WTC11 (cell line): ENCODE measurements around the gene CCND1. TPM values are rescaled to one million over a fixed set of nuclear protein-coding genes. Genes with fewer than 3 reads are reported as not detected.

Experiments used
- ATAC-seq: fragments of 200-7000 bp; cut with Tn5 transposase; 2 replicates; pipeline ENCODE4 v1.10.0; 2021; ENCODE audit warnings: mild to moderate bottlenecking, moderate library complexity
- CTCF ChIA-PET: fragments of 300-600 bp; sonication (Branson Sonifier 250); formaldehyde crosslinking; loops from one replicate; lab custom pipeline; 2021; ENCODE audit warnings: antibody characterized with exemption; lab: Charles Lee
- POLR2A ChIA-PET: fragments of 350-600 bp; sonication (Branson Sonifier 250); formaldehyde crosslinking; loops from one replicate; lab custom pipeline; 2021; ENCODE audit warnings: antibody characterized with exemption; lab: Charles Lee
- DNase-seq: peaks from one replicate; pipeline ENCODE4 v3.0.0; 2021; ENCODE audit warnings: low spot score
- H3K27ac Mint-ChIP-seq: 2 replicates; pipeline ENCODE4 v1.8.0; 2021; ENCODE audit warnings: mixed read lengths
- H3K27me3 Mint-ChIP-seq: 2 replicates; pipeline ENCODE4 v1.8.0; 2021; ENCODE audit warnings: low read depth, mild to moderate bottlenecking, moderate library complexity, mixed read lengths
- H3K36me3 Mint-ChIP-seq: 2 replicates; pipeline ENCODE4 v1.8.0; 2021; ENCODE audit warnings: mixed read lengths
- H3K4me1 Mint-ChIP-seq: 2 replicates; pipeline ENCODE4 v1.8.0; 2022; ENCODE audit warnings: mixed read lengths
- H3K4me3 Mint-ChIP-seq: 2 replicates; pipeline ENCODE4 v1.8.0; 2021; ENCODE audit warnings: mild to moderate bottlenecking, moderate library complexity, mixed read lengths
- H3K9me3 Mint-ChIP-seq: 2 replicates; pipeline ENCODE4 v1.8.0; 2021; ENCODE audit warnings: mixed read lengths
- AR ChIP-seq: fragments of 250-450 bp; sonication (Bioruptor Pico); IDR thresholded peaks from 2 replicates; pipeline ENCODE4 v1.9.0; 2021; ENCODE audit warnings: mild to moderate bottlenecking
- ARID4B ChIP-seq: sonication (generic); formaldehyde crosslinking; IDR thresholded peaks from 2 replicates; pipeline ENCODE4 v1.8.0; 2023; ENCODE audit warnings: missing genetic modification reagents, mild to moderate bottlenecking, borderline replicate concordance
- CTCF ChIP-seq: fragments of 200-600 bp; IDR thresholded peaks from 2 replicates; pipeline ENCODE4 v1.8.0; 2022; ENCODE audit warnings: antibody characterized with exemption
- FOXP1 ChIP-seq: sonication (generic); formaldehyde crosslinking; IDR thresholded peaks from 2 replicates; pipeline ENCODE4 v1.8.0; 2022; ENCODE audit warnings: missing genetic modification reagents, mild to moderate bottlenecking, moderate library complexity, borderline replicate concordance
- JUN ChIP-seq: sonication (generic); formaldehyde crosslinking; IDR thresholded peaks from 2 replicates; pipeline ENCODE4 v1.8.0; 2023; ENCODE audit warnings: mild to moderate bottlenecking, missing genetic modification reagents
- MAX ChIP-seq: sonication (generic); formaldehyde crosslinking; IDR thresholded peaks from 2 replicates; pipeline ENCODE4 v1.8.0; 2022; ENCODE audit warnings: mild to moderate bottlenecking, missing genetic modification reagents
- MXD4 ChIP-seq: fragments of 250-450 bp; sonication (Bioruptor Pico); IDR thresholded peaks from 2 replicates; pipeline ENCODE4 v1.8.0; 2021; ENCODE audit warnings: mild to moderate bottlenecking, moderate library complexity, borderline replicate concordance
- MYBL2 ChIP-seq: sonication (generic); formaldehyde crosslinking; IDR thresholded peaks from 2 replicates; pipeline ENCODE4 v1.8.1; 2023; ENCODE audit warnings: mild to moderate bottlenecking, moderate library complexity, missing genetic modification reagents
- RORB ChIP-seq: fragments of 250-450 bp; sonication (Bioruptor Pico); IDR thresholded peaks from 2 replicates; pipeline ENCODE4 v1.9.0; 2021; ENCODE audit warnings: mild to moderate bottlenecking
- SMAD4 ChIP-seq: sonication (generic); formaldehyde crosslinking; IDR thresholded peaks from 2 replicates; pipeline ENCODE4 v1.8.0; 2022; ENCODE audit warnings: mild to moderate bottlenecking, missing genetic modification reagents
- STAT6 ChIP-seq: sonication (generic); formaldehyde crosslinking; conservative IDR thresholded peaks from 2 replicates; pipeline ENCODE4 v1.8.1; 2023; ENCODE audit warnings: mild to moderate bottlenecking, low read depth, missing genetic modification reagents, moderate library complexity
- ZNF281 ChIP-seq: sonication (generic); formaldehyde crosslinking; IDR thresholded peaks from 2 replicates; pipeline ENCODE4 v1.8.0; 2023; ENCODE audit warnings: mild to moderate bottlenecking, missing genetic modification reagents
- ZNF425 ChIP-seq: fragments of 250-450 bp; sonication (Bioruptor Pico); conservative IDR thresholded peaks from 2 replicates; pipeline ENCODE4 v1.9.0; 2021; ENCODE audit warnings: mild to moderate bottlenecking
- total RNA-seq: library from RNA; stranded (reverse); gene quantifications from 3 replicates; pipeline ENCODE4 v1.2.3, GENCODE V29; 2021

CCND1 gene
- total RNA-seq, 1 experiment from 2014 or later: 212 TPM

- peak overlapping the region; percentile 86 for H3K27ac Mint-ChIP-seq
- H3K36me3 Mint-ChIP-seq: peaks cover 30% of the 10 kb centered on the region
- CTCF ChIA-PET: interaction anchor here (0.5 to 2.6 kb wide), 29 partner anchors 8 to 581 kb away, joined by 3 to 31 read pairs (median 4); partner anchors contain the start of genes FGF4 and MYEOV
- ATAC-seq (peak; percentile 76), DNase-seq (peak; percentile 89)
- POLR2A ChIA-PET: interaction anchor here (1.3 kb wide), 1 partner anchor 26 kb away, joined by 4 read pairs; no protein-coding TSS in a partner anchor
- no peaks in the 10 kb centered on the region for H3K9me3 Mint-ChIP-seq
- H3K27me3 Mint-ChIP-seq: no peaks in the 10 kb centered on the region
- no peak for TF ChIP-seq STAT6 (CRISPR knock-in tag)
- TF ChIP-seq CTCF: peak; percentile 77
- no peak for TF ChIP-seq RORB (CRISPR knock-in tag)
- no peak for TF ChIP-seq AR (CRISPR knock-in tag)
- no peak for TF ChIP-seq ZNF281 (CRISPR knock-in tag)
- no peak for TF ChIP-seq MAX (CRISPR knock-in tag)
- peaks cover 16% of the 10 kb centered on the region for H3K4me1 Mint-ChIP-seq
- no peak overlapping the region for H3K4me3 Mint-ChIP-seq
Measured at GRCh38 chr11:69670158-69670845, 29.3 kb downstream of the CCND1 start.

- ChIA-PET POLR2A (no interaction called here), CTCF (interaction anchor here (2.3 to 2.6 kb wide), 2 partner anchors 10 to 12 kb away, joined by 26 to 30 read pairs; no protein-coding TSS in a partner anchor)
- H3K36me3 Mint-ChIP-seq: peaks cover 30% of the 10 kb centered on the region
- no peak overlapping the region for H3K27ac Mint-ChIP-seq
- no peak overlapping the region for H3K4me3 Mint-ChIP-seq
- peaks cover 16% of the 10 kb centered on the region for H3K4me1 Mint-ChIP-seq
- TF ChIP-seq RORB (CRISPR knock-in tag) (no peak), FOXP1 (no peak), ZNF425 (CRISPR knock-in tag) (no peak), MYBL2 (CRISPR knock-in tag) (no peak), SMAD4 (no peak), ARID4B (CRISPR knock-in tag) (no peak), JUN (CRISPR knock-in tag) (no peak), MXD4 (no peak)
- ATAC-seq (no peak), DNase-seq (no peak)
- no peaks in the 10 kb centered on the region for H3K27me3 Mint-ChIP-seq
- H3K9me3 Mint-ChIP-seq: no peaks in the 10 kb centered on the region
Measured at GRCh38 chr11:69671734-69672465, 30.9 kb downstream of the CCND1 start.
